ENCODE results near the gene PTH. TPM values are rescaled to one million over a fixed set of nuclear protein-coding genes. Genes with fewer than 3 reads are reported as not detected.
A peak's percentile ranks its signal among the peaks of the same experiment; 100 is the strongest.

Gene PTH
- total RNA-seq, 1 experiment from 2014 or later = not detected

GRCh38 chr11:13538044-13538443 is 42.2 kb upstream of the PTH start (continued):
- no peak for TF ChIP-seq ZNF425 (CRISPR knock-in tag; conservative IDR thresholded peaks at IDR 0.05)
- TF ChIP-seq E2F1 (CRISPR knock-in tag; IDR thresholded peaks at IDR 0.05) = no peak

- no peak for DNase-seq (ENCODE audit: low spot score)
- Mint-ChIP-seq H3K4me3 (no peak overlapping the region), H3K4me1 (no peaks in the 10 kb centered on the region), H3K36me3 (peaks cover 29% of the 10 kb centered on the region), H3K27ac (no peak overlapping the region), H3K9me3 (peaks cover 61% of the 10 kb centered on the region), H3K27me3 (ENCODE audit: low read depth) (peaks cover 19% of the 10 kb centered on the region)
- peak; percentile 80 for ATAC-seq
- ChIA-PET CTCF (interaction anchor here (2.8 kb wide), 1 partner anchor 48 kb away, joined by 16 read pairs; no protein-coding TSS in a partner anchor), POLR2A (no interaction called here)
- TF ChIP-seq ZSCAN18 (CRISPR knock-in tag; IDR thresholded peaks at IDR 0.05) (no peak), ATF3 (CRISPR knock-in tag; conservative IDR thresholded peaks at IDR 0.05) (no peak), ZNF281 (CRISPR knock-in tag; IDR thresholded peaks at IDR 0.05) (no peak), IRF2 (CRISPR knock-in tag; IDR thresholded peaks at IDR 0.05; ENCODE audit: borderline replicate concordance, low read depth) (no peak), E2F4 (CRISPR knock-in tag; IDR thresholded peaks at IDR 0.05; ENCODE audit: borderline replicate concordance, low read depth) (no peak), CTCF (IDR thresholded peaks at IDR 0.05) (peak; percentile 33; the same call in 1 of the 2 replicates), GABPB1 (CRISPR knock-in tag; IDR thresholded peaks at IDR 0.05) (no peak), RELA (CRISPR knock-in tag; IDR thresholded peaks at IDR 0.05; ENCODE audit: borderline replicate concordance) (no peak), PREB (CRISPR knock-in tag; IDR thresholded peaks at IDR 0.05; ENCODE audit: borderline replicate concordance) (no peak)
Observed at GRCh38 chr11:13535819-13536218, 40.0 kb upstream of the PTH start.
